Posterior cingulate gyrus (tissue), 11 donors: ENCODE data around the gene MUSTN1.
A peak's percentile ranks its signal among the peaks of the same experiment; 100 is the strongest.

Source experiments
- DNase-seq, 10 donors: peaks; one replicate each; pipeline versions ENCODE4 v3.0.0 to v3.0.0-alpha.2; 2020 to 2021; ENCODE audit warnings: mixed read lengths in 3 of 10
- intact Hi-C: fragments of 100-400 bp; cut with DNase I; formaldehyde crosslinking; loops from one replicate; pipeline ENCODE4 v1.15.1; 2023

Gene MUSTN1

GRCh38 chr3:52839268-52839575, 4.4 kb upstream of the MUSTN1 start:
- intact Hi-C loops, result no loop called here
- DNase-seq, result peak in 1 of 10 donors; percentile 16

- intact Hi-C loops, result no loop called here
- DNase-seq, result peak in 2 of 10 donors; percentile 52 to 69
Observed at GRCh38 chr3:52838561-52839267, 3.9 kb upstream of the MUSTN1 start.

- intact Hi-C loops, result no loop called here
Observed at GRCh38 chr3:52836986-52837385, 2.2 kb upstream of the MUSTN1 start.

GRCh38 chr3:52836471-52836845, 1.6 kb upstream of the MUSTN1 start:
- intact Hi-C loops, result no loop called here
- DNase-seq, result no peak

More at GRCh38 chr3:52836986-52837385, 2.2 kb upstream of the MUSTN1 start:
- DNase-seq, result no peak

- intact Hi-C loops, result no loop called here
- no peak for DNase-seq
Observed at GRCh38 chr3:52835766-52836470, 1.1 kb upstream of the MUSTN1 start.

- DNase-seq, result peak in 1 of 10 donors; percentile 81
- intact Hi-C loops, result no loop called here
Observed at GRCh38 chr3:52833202-52833601, 1.6 kb downstream of the MUSTN1 start.

GRCh38 chr3:52831500-52832301, 3.1 kb downstream of the MUSTN1 start:
- DNase-seq, result peak in 7 of 10 donors; percentile 21 to 91 (median 45)

GRCh38 chr3:52830535-52831258, 4.1 kb downstream of the MUSTN1 start, which contains the start of gene ITIH4:
TSS of gene ITIH4 (minus strand) at chr3:52830672. CDS start at chr3:52830642, 30 bp downstream.
- no peak for DNase-seq
- intact Hi-C loops, result no loop called here

More at GRCh38 chr3:52831500-52832301, 3.1 kb downstream of the MUSTN1 start:
- intact Hi-C loops, result no loop called here

GRCh38 chr3:52829906-52830463, 4.8 kb downstream of the MUSTN1 start:
- DNase-seq, result no peak
- intact Hi-C loops, result no loop called here

- intact Hi-C loops, result no loop called here
- DNase-seq, result no peak
Observed at GRCh38 chr3:52829482-52829881, 5.3 kb downstream of the MUSTN1 start.

- intact Hi-C loops, result no loop called here
- DNase-seq, result peak in 1 of 10 donors; percentile 59
Observed at GRCh38 chr3:52827866-52828376, 6.9 kb downstream of the MUSTN1 start.

- intact Hi-C loops, result no loop called here
- DNase-seq, result peak in 1 of 10 donors; percentile 55
Observed at GRCh38 chr3:52827441-52827840, 7.4 kb downstream of the MUSTN1 start.

- intact Hi-C loops, result no loop called here
Observed at GRCh38 chr3:52824037-52824436, 10.8 kb downstream of the MUSTN1 start.

GRCh38 chr3:52822363-52822762, 12.5 kb downstream of the MUSTN1 start:
- intact Hi-C loops, result no loop called here
- no peak for DNase-seq

More at GRCh38 chr3:52824037-52824436, 10.8 kb downstream of the MUSTN1 start:
- DNase-seq, result no peak

GRCh38 chr3:52820736-52821135, 14.1 kb downstream of the MUSTN1 start:
- intact Hi-C loops, result no loop called here
- no peak for DNase-seq

- intact Hi-C loops, result no loop called here
- no peak for DNase-seq
Observed at GRCh38 chr3:52819936-52820335, 14.9 kb downstream of the MUSTN1 start.

- DNase-seq, result no peak
Observed at GRCh38 chr3:52817860-52818259, 17.0 kb downstream of the MUSTN1 start.

GRCh38 chr3:52817221-52817620, 17.6 kb downstream of the MUSTN1 start:
- intact Hi-C loops, result no loop called here
- no peak for DNase-seq

More at GRCh38 chr3:52817860-52818259, 17.0 kb downstream of the MUSTN1 start:
- intact Hi-C loops, result no loop called here

GRCh38 chr3:52816654-52817053, 18.2 kb downstream of the MUSTN1 start:
- intact Hi-C loops, result no loop called here

GRCh38 chr3:52816199-52816598, 18.6 kb downstream of the MUSTN1 start:
- DNase-seq, result no peak
- intact Hi-C loops, result no loop called here

More at GRCh38 chr3:52816654-52817053, 18.2 kb downstream of the MUSTN1 start:
- no peak for DNase-seq
